H9 (cell line): ENCODE results near the gene C3. TPM values are rescaled to one million over a fixed set of nuclear protein-coding genes. Genes with fewer than 3 reads are reported as not detected.

Experiments
- DNase-seq: peaks from one replicate; pipeline ENCODE4 v3.0.0-alpha.2; 2017
- H2AFZ ChIP-seq: one replicate; pipeline ENCODE4 v1.6.1; 2013; ENCODE audit warnings: mild to moderate bottlenecking, low read length, control low read depth, moderate library complexity
- H2AK5ac ChIP-seq: 2 replicates; pipeline ENCODE4 v1.6.1; 2013; ENCODE audit warnings: low read length, control low read depth, mixed read lengths; ENCODE audit not compliant: insufficient read length
- H2BK120ac ChIP-seq: one replicate; pipeline ENCODE4 v1.6.1; 2013; ENCODE audit warnings: low read depth, mild to moderate bottlenecking, low read length, control low read depth, inconsistent platforms; ENCODE audit not compliant: poor library complexity, severe bottlenecking
- H2BK12ac ChIP-seq: 2 replicates; pipeline ENCODE4 v1.6.1; 2013; ENCODE audit warnings: low read length, control low read depth, mixed read lengths, low read depth; ENCODE audit not compliant: insufficient read length
- H2BK15ac ChIP-seq: 2 replicates; pipeline ENCODE4 v1.6.1; 2013; ENCODE audit warnings: low read depth, low read length, control low read depth
- H2BK20ac ChIP-seq: one replicate; pipeline ENCODE4 v1.6.1; 2013; ENCODE audit warnings: low read depth, mild to moderate bottlenecking, low read length, control low read depth, inconsistent platforms; ENCODE audit not compliant: poor library complexity, severe bottlenecking
- H2BK5ac ChIP-seq: 2 replicates; pipeline ENCODE4 v1.6.1; 2013; ENCODE audit warnings: low read length, control low read depth, mixed read lengths; ENCODE audit not compliant: insufficient read length
- H3K14ac ChIP-seq: 2 replicates; pipeline ENCODE4 v1.6.1; 2013; ENCODE audit warnings: low read length, control low read depth; ENCODE audit not compliant: insufficient read depth
- H3K18ac ChIP-seq: 2 replicates; pipeline ENCODE4 v1.6.1; 2013; ENCODE audit warnings: low read depth, mild to moderate bottlenecking, mixed read lengths, low read length, control low read depth; ENCODE audit not compliant: insufficient read length
- H3K23ac ChIP-seq: 2 replicates; pipeline ENCODE4 v1.6.1; 2013; ENCODE audit warnings: low read length, control low read depth, mixed read lengths, low read depth; ENCODE audit not compliant: insufficient read length
- H3K23me2 ChIP-seq: 2 replicates; pipeline ENCODE4 v1.6.1; 2013; ENCODE audit warnings: low read depth, mild to moderate bottlenecking, mixed read lengths, low read length, control low read depth; ENCODE audit not compliant: insufficient read length, poor library complexity, severe bottlenecking
- H3K27ac ChIP-seq: 2 replicates; pipeline ENCODE4 v1.5.1; 2013; ENCODE audit warnings: low read length, control low read depth, mixed read lengths, low read depth; ENCODE audit not compliant: insufficient read length
- H3K27me3 ChIP-seq: 2 replicates; pipeline ENCODE4 v1.6.1; 2013; ENCODE audit warnings: low read length, control low read depth, inconsistent platforms; ENCODE audit not compliant: insufficient read depth
- H3K4ac ChIP-seq: 2 replicates; pipeline ENCODE4 v1.6.1; 2013; ENCODE audit warnings: low read depth, mild to moderate bottlenecking, control low read depth, inconsistent platforms, low read length, moderate library complexity
- H3K4me1 ChIP-seq: 2 replicates; pipeline ENCODE4 v1.6.1; 2013; ENCODE audit warnings: low read length, control low read depth, inconsistent platforms; ENCODE audit not compliant: insufficient read depth
- H3K4me2 ChIP-seq: 2 replicates; pipeline ENCODE4 v1.6.1; 2013; ENCODE audit warnings: low read length, control low read depth, mixed read lengths; ENCODE audit not compliant: insufficient read length, insufficient read depth
- H3K56ac ChIP-seq: 2 replicates; pipeline ENCODE4 v1.6.1; 2013; ENCODE audit warnings: low read depth, mild to moderate bottlenecking, mixed read lengths, low read length, control low read depth; ENCODE audit not compliant: insufficient read length
- H3K79me1 ChIP-seq: 2 replicates; pipeline ENCODE4 v1.6.1; 2013; ENCODE audit warnings: low read depth, mild to moderate bottlenecking, moderate library complexity, low read length, control low read depth, inconsistent platforms; ENCODE audit not compliant: insufficient read depth, poor library complexity, severe bottlenecking
- H3K79me2 ChIP-seq: 2 replicates; pipeline ENCODE4 v1.6.1; 2013; ENCODE audit warnings: low read length, control low read depth, inconsistent platforms; ENCODE audit not compliant: insufficient read depth
- H3K9ac ChIP-seq: 2 replicates; pipeline ENCODE4 v1.6.1; 2013; ENCODE audit warnings: low read length, control low read depth, mixed read lengths; ENCODE audit not compliant: insufficient read length; ENCODE audit errors: extremely low read depth
- H3K9me3 ChIP-seq: one replicate; pipeline ENCODE4 v1.6.1; 2013; ENCODE audit warnings: low read depth, low read length, inconsistent platforms; ENCODE audit not compliant: control insufficient read depth
- H3T11ph ChIP-seq: one replicate; pipeline ENCODE4 v1.6.1; 2013; ENCODE audit warnings: mild to moderate bottlenecking, low read length, control low read depth, inconsistent platforms
- H4K20me1 ChIP-seq: one replicate; pipeline ENCODE4 v1.6.1; 2013; ENCODE audit not compliant: control insufficient read depth, insufficient read length, insufficient read depth
- H4K5ac ChIP-seq: 2 replicates; pipeline ENCODE4 v1.6.1; 2013; ENCODE audit warnings: low read depth, mild to moderate bottlenecking, mixed read lengths, low read length, control low read depth; ENCODE audit not compliant: insufficient read length
- H4K8ac ChIP-seq: replicated peaks from 2 replicates; pipeline ENCODE4 v1.6.1; 2013; ENCODE audit warnings: low read length, control low read depth, mixed read lengths, low read depth; ENCODE audit not compliant: insufficient read length
- H4K91ac ChIP-seq: 2 replicates; pipeline ENCODE4 v1.6.1; 2013; ENCODE audit warnings: low read depth, mild to moderate bottlenecking, moderate library complexity, mixed read lengths, low read length, control low read depth; ENCODE audit not compliant: insufficient read length
- H3K27ac Mint-ChIP-seq, 3 experiments: 2 replicates in 2 of 3; 3 replicates in 1 of 3; pipeline ENCODE4 v1.8.0; 2020 to 2021; ENCODE audit warnings: mixed read lengths in 3 of 3, mild to moderate bottlenecking in 1 of 3, moderate library complexity in 1 of 3
- H3K27me3 Mint-ChIP-seq: 2 replicates; pipeline ENCODE4 v1.8.0; 2021; ENCODE audit warnings: low read depth, mild to moderate bottlenecking, moderate library complexity, mixed read lengths
- H3K36me3 Mint-ChIP-seq, 3 experiments: 2 replicates in 2 of 3; 3 replicates in 1 of 3; pipeline ENCODE4 v1.8.0; 2020 to 2021; ENCODE audit warnings: low read depth in 3 of 3, mixed read lengths in 3 of 3; ENCODE audit not compliant: insufficient read depth in 1 of 3
- H3K4me1 Mint-ChIP-seq, 2 experiments: 2 replicates each; pipeline ENCODE4 v1.8.0; 2020; ENCODE audit warnings: mixed read lengths in 2 of 2
- H3K4me3 Mint-ChIP-seq, 2 experiments: 2 replicates in 1 of 2; 3 replicates in 1 of 2; pipeline ENCODE4 v1.8.0; 2020 to 2021; ENCODE audit warnings: mild to moderate bottlenecking in 2 of 2, mixed read lengths in 2 of 2, moderate library complexity in 1 of 2
- H3K9me3 Mint-ChIP-seq, 2 experiments: 2 replicates in 1 of 2; 3 replicates in 1 of 2; pipeline ENCODE4 v1.8.0; 2020; ENCODE audit warnings: mild to moderate bottlenecking in 2 of 2, mixed read lengths in 2 of 2, moderate library complexity in 1 of 2
- CTCF ChIP-seq: fragments of 200-600 bp; sonication (generic); conservative IDR thresholded peaks from 3 replicates; pipeline ENCODE4 v1.8.0; 2021; ENCODE audit warnings: antibody characterized with exemption, mild to moderate bottlenecking
- WGBS: extraction: QIAGEN DNeasy Blood & Tissue Kit; methylation state at CpG from one replicate; pipeline ENCODE4 v1.1.7; 2013; ENCODE audit warnings: missing lambda C conversion rate, low lambda C conversion rate, mixed read lengths; ENCODE audit not compliant: insufficient read length; ENCODE audit errors: extremely low coverage; 5-methylcytosine and 5-hydroxymethylcytosine counted together
- total RNA-seq: library from RNA; stranded (reverse); gene quantifications from 2 replicates; pipeline ENCODE4 v1.2.1, GENCODE V29; 2021

C3 gene
- total RNA-seq, 1 experiment from 2014 or later = 5.9 TPM

- no peak overlapping the region for H4K91ac ChIP-seq
- TF ChIP-seq CTCF = no peak
- no peak overlapping the region for H3K27ac Mint-ChIP-seq
Observed at GRCh38 chr19:6754653-6755463, 34.4 kb upstream of the C3 start.

More at GRCh38 chr19:6754653-6755463, 34.4 kb upstream of the C3 start:
- Mint-ChIP-seq H3K4me3 (no peak overlapping the region), H3K9me3 (no peaks in the 10 kb centered on the region), H3K27me3 (no peaks in the 10 kb centered on the region), H3K36me3 (peaks cover 15 to 46% (median 39%) of the 10 kb centered on the region in 3 experiments; a peak in 6 of 7 replicates), H3K4me1 (peaks cover 5% of the 10 kb centered on the region in 2 experiments; a peak in 2 of 4 replicates)
- no peaks in the 10 kb centered on the region for H3K79me2 ChIP-seq
- H3K14ac ChIP-seq = no peak overlapping the region
- no peaks in the 10 kb centered on the region for H3K9me3 ChIP-seq
- H3T11ph ChIP-seq = no peak overlapping the region
- no peak overlapping the region for H3K56ac ChIP-seq
- no peak overlapping the region for H3K4ac ChIP-seq
- H3K27ac ChIP-seq = no peak overlapping the region
- H3K4me1 ChIP-seq = no peaks in the 10 kb centered on the region; the same call in 1 of the 2 replicates
- no peak overlapping the region for H2AFZ ChIP-seq
- H3K23ac ChIP-seq = no peak overlapping the region
- H4K5ac ChIP-seq = no peak overlapping the region
- no peak overlapping the region for H3K18ac ChIP-seq
- H2BK20ac ChIP-seq = no peak overlapping the region
- H4K8ac ChIP-seq = no peak overlapping the region
- no CpG with 5 or more reads among the region's 23 CpGs for WGBS
- H3K27me3 ChIP-seq = no peaks in the 10 kb centered on the region; the same call in 1 of the 2 replicates
- no peak overlapping the region for H2BK120ac ChIP-seq
- H3K9ac ChIP-seq = no peak overlapping the region
- peaks cover 4% of the 10 kb centered on the region for H3K23me2 ChIP-seq
- no peaks in the 10 kb centered on the region for H4K20me1 ChIP-seq
- H3K79me1 ChIP-seq = no peaks in the 10 kb centered on the region
- no peak overlapping the region for H3K4me2 ChIP-seq
- H2BK5ac ChIP-seq = no peak overlapping the region
- H2AK5ac ChIP-seq = no peak overlapping the region
- H2BK15ac ChIP-seq = no peak overlapping the region
- H2BK12ac ChIP-seq = no peak overlapping the region
- DNase-seq = no peak
